HepG2 (cell line): ENCODE data around the gene HID1. TPM values are rescaled to one million over a fixed set of nuclear protein-coding genes. Genes with fewer than 3 reads are reported as not detected.

Source experiments
- ATAC-seq: fragments of 200-7000 bp; cut with Tn5 transposase; 3 replicates; pipeline ENCODE4 v1.9.1; 2020; ENCODE audit warnings: mild to moderate bottlenecking, moderate library complexity
- BruUV-seq: library from RNA; stranded (reverse); fragments of 400-500 nt; replicated peaks from 2 replicates; lab custom pipeline; 2021; lab: Mats Ljungman, UMichigan
- CTCF ChIA-PET: fragments of 300-600 bp; formaldehyde crosslinking; extraction: SDS; loops from one replicate; lab custom pipeline; 2021; ENCODE audit warnings: low total read pairs, inconsistent platforms, low intra/inter-chr PET ratio; lab: Yijun Ruan, JAX
- POLR2A ChIA-PET: fragments of 350-600 bp; sonication (Branson Sonifier 250); formaldehyde crosslinking; loops from one replicate; lab custom pipeline; 2020; ENCODE audit warnings: antibody characterized with exemption, inconsistent platforms; lab: Yijun Ruan, JAX
- DNase-seq: peaks from one replicate; pipeline ENCODE4 v3.0.0-alpha.2; 2015; ENCODE audit warnings: low spot score
- FAIRE-seq: peaks from 3 replicates; lab custom pipeline; 2011; peaks lifted over from hg19 to GRCh38; lab: Jason Lieb, UNC
- H2AFZ ChIP-seq: one replicate; pipeline ENCODE4 v1.6.1; 2011; ENCODE audit warnings: low read length, inconsistent platforms
- H3K27ac ChIP-seq: fragments of 300-600 bp; 3 replicates; pipeline ENCODE4 v1.8.0; 2011; ENCODE audit warnings: mixed run types, mild to moderate bottlenecking, mixed read lengths, low read length, inconsistent platforms; ENCODE audit not compliant: insufficient read depth; ENCODE audit errors: extremely low read length
- H3K27me3 ChIP-seq, 2 experiments: fragments of 200-600 bp in 1 of 2; 2 replicates in 1 of 2; 3 replicates in 1 of 2; pipeline versions ENCODE4 v1.6.0 to v1.8.0; 2011; ENCODE audit warnings: low read length in 2 of 2, mild to moderate bottlenecking in 2 of 2, moderate library complexity in 2 of 2, inconsistent platforms in 1 of 2; ENCODE audit not compliant: insufficient read depth in 2 of 2, control insufficient read depth in 1 of 2
- H3K36me3 ChIP-seq, 2 experiments: fragments of 200-600 bp in 1 of 2; replicated peaks in 1 of 2; 2 replicates in 1 of 2; 3 replicates in 1 of 2; pipeline versions ENCODE4 v1.5.1 to v1.8.0; 2011; ENCODE audit warnings: low read length in 2 of 2, inconsistent platforms in 1 of 2; ENCODE audit not compliant: insufficient read depth in 2 of 2, control insufficient read depth in 1 of 2
- H3K4me1 ChIP-seq: 2 replicates; pipeline ENCODE4 v1.5.1; 2012; ENCODE audit warnings: low read length, inconsistent platforms; ENCODE audit not compliant: insufficient read depth
- H3K4me2 ChIP-seq: 2 replicates; pipeline ENCODE4 v1.6.0; 2011; ENCODE audit warnings: low read depth, low read length, inconsistent platforms
- H3K4me3 ChIP-seq, 3 experiments: fragments of 200-600 bp in 1 of 3; sonication (generic), shearing (Covaris generic) in 1 of 3; replicated peaks in 1 of 3; 2 replicates each; pipeline ENCODE4 v1.5.1; 2011 to 2016; ENCODE audit warnings: low read length in 3 of 3, inconsistent platforms in 2 of 3, low read depth in 2 of 3, mild to moderate bottlenecking in 2 of 3, control low read depth in 1 of 3, mixed read lengths in 1 of 3; ENCODE audit not compliant: insufficient read depth in 1 of 3
- H3K79me2 ChIP-seq: one replicate; pipeline ENCODE4 v1.6.1; 2011; ENCODE audit warnings: low read length, inconsistent platforms; ENCODE audit not compliant: insufficient read depth
- H3K9ac ChIP-seq: 2 replicates; pipeline ENCODE4 v1.6.0; 2011; ENCODE audit warnings: mild to moderate bottlenecking, low read depth, low read length, inconsistent platforms; ENCODE audit not compliant: insufficient read depth
- H3K9me3 ChIP-seq: 2 replicates; pipeline ENCODE4 v1.5.1; 2012; ENCODE audit warnings: mild to moderate bottlenecking, low read length
- H4K20me1 ChIP-seq: 2 replicates; pipeline ENCODE4 v1.6.0; 2011; ENCODE audit warnings: inconsistent platforms, mild to moderate bottlenecking, low read length, moderate library complexity; ENCODE audit not compliant: insufficient read depth
- ARID2 ChIP-seq: sonication (generic); formaldehyde crosslinking; IDR thresholded peaks from 2 replicates; pipeline ENCODE4 v1.8.1; 2022; ENCODE audit warnings: mild to moderate bottlenecking, missing genetic modification reagents, borderline replicate concordance
- ELF3 ChIP-seq: IDR thresholded peaks from 2 replicates; pipeline ENCODE4 v1.6.1; 2016; ENCODE audit warnings: missing genetic modification reagents, missing compliant biosample characterization
- LCORL ChIP-seq, 2 experiments: fragments of 450-650 bp in 1 of 2; sonication (generic) in 1 of 2; formaldehyde crosslinking in 1 of 2; IDR thresholded peaks; 2 replicates each; pipeline versions ENCODE4 v1.5.0 to v1.6.1; 2017 to 2020; ENCODE audit warnings: antibody characterized with exemption in 1 of 2, missing genetic modification reagents in 1 of 2
- RXRB ChIP-seq: IDR thresholded peaks from 2 replicates; pipeline ENCODE4 v1.6.1; 2016; ENCODE audit warnings: borderline replicate concordance, missing genetic modification reagents, missing compliant biosample characterization
- ZFP37 ChIP-seq: sonication (generic); formaldehyde crosslinking; IDR thresholded peaks from 2 replicates; pipeline ENCODE4 v1.4.0; 2020; ENCODE audit warnings: missing genetic modification reagents, borderline replicate concordance
- ZSCAN29 ChIP-seq: sonication (generic); formaldehyde crosslinking; conservative IDR thresholded peaks from 2 replicates; pipeline ENCODE4 v1.4.0; 2020; ENCODE audit warnings: mild to moderate bottlenecking, missing genetic modification reagents
- whole genome bisulfite sequencing: methylation state at CpG from one replicate; pipeline ENCODE4 v1.1.6; 2017; ENCODE audit warnings: low lambda C conversion rate; 5-methylcytosine and 5-hydroxymethylcytosine counted together
- in situ Hi-C: cut with HindIII; loops from 2 replicates; pipeline ENCODE4 v1.10.0; 2017; ENCODE audit warnings: low pct_unique_long_range_greater_than_20kb; ENCODE audit not compliant: extremely low pct_ligation_motif_present
- intact Hi-C: fragments of 100-400 bp; cut with micrococcal nuclease; formaldehyde crosslinking; loops from one replicate; pipeline ENCODE4 v1.10.0; 2022; ENCODE audit not compliant: unreplicated experiment
- polyA plus RNA-seq, 8 experiments: library from polyadenylated mRNA; depleted of rRNA in 3 of 8; stranded (reverse) in 7 of 8; unstranded in 1 of 8; fragments of >200 nt; fragmentation: Illumina TruSeq in 4 of 8; extraction: Trizol in 4 of 8; gene quantifications; 2 replicates each; pipeline versions ENCODE4 v1.2.1 to v1.2.3, GENCODE V29; 2011 to 2016; ENCODE audit warnings: low read depth in 4 of 8, missing spikeins in 1 of 8, mixed read lengths in 1 of 8; ENCODE audit not compliant: insufficient read depth in 1 of 8
- total RNA-seq, 5 experiments: library from RNA; depleted of rRNA; stranded (reverse); fragments of >200 nt; fragmentation: Illumina TruSeq; extraction: Trizol; gene quantifications; 2 replicates each; pipeline ENCODE4 v1.2.3, GENCODE V29; 2016; ENCODE audit warnings: low read depth in 1 of 5
- TF ChIP-seq, protein P1 (sequence below): sonication (generic); formaldehyde crosslinking; IDR thresholded peaks from 2 replicates; pipeline ENCODE4 v1.8.1; 2023; ENCODE audit warnings: missing genetic modification reagents, inconsistent platforms, borderline replicate concordance
- TF ChIP-seq, protein P2 (sequence below), 2 experiments: fragments of 450-650 bp in 1 of 2; sonication (generic) in 1 of 2; formaldehyde crosslinking; IDR thresholded peaks; 2 replicates each; pipeline versions ENCODE4 v1.5.0 to v1.8.0; 2020 to 2022; ENCODE audit warnings: mild to moderate bottlenecking in 1 of 2, missing genetic modification reagents in 1 of 2
- TF ChIP-seq, protein P3 (sequence below): sonication (generic); formaldehyde crosslinking; IDR thresholded peaks from one replicate; pipeline ENCODE4 v1.5.1; 2020; ENCODE audit warnings: mild to moderate bottlenecking, missing genetic modification reagents; ENCODE audit errors: not compliant biosample characterization
- TF ChIP-seq, protein P4 (sequence below): sonication (generic); formaldehyde crosslinking; IDR thresholded peaks from 2 replicates; pipeline ENCODE4 v1.4.0; 2020; ENCODE audit warnings: missing genetic modification reagents, mild to moderate bottlenecking, borderline replicate concordance

HID1 gene
- total and polyA plus RNA-seq, 2 of the 13 experiments (the other 11 are each of a cell fraction or from before 2014, with no cell fraction given), result 2.1 to 10.6 TPM

DNA sequence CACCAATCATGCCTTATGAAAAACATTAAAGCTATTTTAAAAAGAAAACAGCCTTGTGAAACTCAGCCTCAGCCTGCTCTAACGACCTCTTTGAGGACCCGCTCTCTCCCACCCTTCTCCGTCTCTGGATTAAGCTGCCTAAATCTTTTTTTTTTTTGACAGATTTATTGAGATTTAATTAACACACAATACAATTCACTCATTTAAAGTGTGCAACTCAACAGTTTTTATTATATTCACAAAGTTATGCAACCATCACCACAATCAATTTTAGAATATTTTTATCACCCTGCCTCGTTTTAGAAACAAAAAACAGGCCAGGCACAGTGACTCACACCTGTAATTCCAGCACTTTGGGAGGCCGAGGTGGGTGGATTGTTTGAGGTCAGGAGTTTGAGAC is 23.3 kb upstream of the HID1 start:
- no peak overlapping the region for H3K4me2 ChIP-seq
- POLR2A ChIA-PET, result interaction anchor here (2.2 kb wide), 1 partner anchor 16 kb away, joined by 8 read pairs; the partner anchor contains the start of gene MRPL58
- intact Hi-C loops, result no loop called here
- TF ChIP-seq ARID2 (CRISPR knock-in tag) (no peak), RXRB (CRISPR knock-in tag) (no peak), ELF3 (CRISPR knock-in tag) (no peak), ZSCAN29 (CRISPR knock-in tag) (no peak), ZFP37 (CRISPR knock-in tag) (no peak), LCORL (IDR thresholded peaks at IDR 0.05) (no peak), LCORL (CRISPR knock-in tag; IDR thresholded peaks at IDR 0.05) (no peak)
- TF ChIP-seq, protein P1, sequence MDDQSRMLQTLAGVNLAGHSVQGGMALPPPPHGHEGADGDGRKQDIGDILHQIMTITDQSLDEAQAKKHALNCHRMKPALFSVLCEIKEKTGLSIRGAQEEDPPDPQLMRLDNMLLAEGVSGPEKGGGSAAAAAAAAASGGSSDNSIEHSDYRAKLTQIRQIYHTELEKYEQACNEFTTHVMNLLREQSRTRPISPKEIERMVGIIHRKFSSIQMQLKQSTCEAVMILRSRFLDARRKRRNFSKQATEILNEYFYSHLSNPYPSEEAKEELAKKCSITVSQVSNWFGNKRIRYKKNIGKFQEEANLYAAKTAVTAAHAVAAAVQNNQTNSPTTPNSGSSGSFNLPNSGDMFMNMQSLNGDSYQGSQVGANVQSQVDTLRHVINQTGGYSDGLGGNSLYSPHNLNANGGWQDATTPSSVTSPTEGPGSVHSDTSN (CRISPR knock-in tag), result no peak
- TF ChIP-seq, protein P2, sequence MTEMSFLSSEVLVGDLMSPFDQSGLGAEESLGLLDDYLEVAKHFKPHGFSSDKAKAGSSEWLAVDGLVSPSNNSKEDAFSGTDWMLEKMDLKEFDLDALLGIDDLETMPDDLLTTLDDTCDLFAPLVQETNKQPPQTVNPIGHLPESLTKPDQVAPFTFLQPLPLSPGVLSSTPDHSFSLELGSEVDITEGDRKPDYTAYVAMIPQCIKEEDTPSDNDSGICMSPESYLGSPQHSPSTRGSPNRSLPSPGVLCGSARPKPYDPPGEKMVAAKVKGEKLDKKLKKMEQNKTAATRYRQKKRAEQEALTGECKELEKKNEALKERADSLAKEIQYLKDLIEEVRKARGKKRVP (CRISPR knock-in tag; IDR thresholded peaks at IDR 0.05), result no peak
- TF ChIP-seq, protein P3, sequence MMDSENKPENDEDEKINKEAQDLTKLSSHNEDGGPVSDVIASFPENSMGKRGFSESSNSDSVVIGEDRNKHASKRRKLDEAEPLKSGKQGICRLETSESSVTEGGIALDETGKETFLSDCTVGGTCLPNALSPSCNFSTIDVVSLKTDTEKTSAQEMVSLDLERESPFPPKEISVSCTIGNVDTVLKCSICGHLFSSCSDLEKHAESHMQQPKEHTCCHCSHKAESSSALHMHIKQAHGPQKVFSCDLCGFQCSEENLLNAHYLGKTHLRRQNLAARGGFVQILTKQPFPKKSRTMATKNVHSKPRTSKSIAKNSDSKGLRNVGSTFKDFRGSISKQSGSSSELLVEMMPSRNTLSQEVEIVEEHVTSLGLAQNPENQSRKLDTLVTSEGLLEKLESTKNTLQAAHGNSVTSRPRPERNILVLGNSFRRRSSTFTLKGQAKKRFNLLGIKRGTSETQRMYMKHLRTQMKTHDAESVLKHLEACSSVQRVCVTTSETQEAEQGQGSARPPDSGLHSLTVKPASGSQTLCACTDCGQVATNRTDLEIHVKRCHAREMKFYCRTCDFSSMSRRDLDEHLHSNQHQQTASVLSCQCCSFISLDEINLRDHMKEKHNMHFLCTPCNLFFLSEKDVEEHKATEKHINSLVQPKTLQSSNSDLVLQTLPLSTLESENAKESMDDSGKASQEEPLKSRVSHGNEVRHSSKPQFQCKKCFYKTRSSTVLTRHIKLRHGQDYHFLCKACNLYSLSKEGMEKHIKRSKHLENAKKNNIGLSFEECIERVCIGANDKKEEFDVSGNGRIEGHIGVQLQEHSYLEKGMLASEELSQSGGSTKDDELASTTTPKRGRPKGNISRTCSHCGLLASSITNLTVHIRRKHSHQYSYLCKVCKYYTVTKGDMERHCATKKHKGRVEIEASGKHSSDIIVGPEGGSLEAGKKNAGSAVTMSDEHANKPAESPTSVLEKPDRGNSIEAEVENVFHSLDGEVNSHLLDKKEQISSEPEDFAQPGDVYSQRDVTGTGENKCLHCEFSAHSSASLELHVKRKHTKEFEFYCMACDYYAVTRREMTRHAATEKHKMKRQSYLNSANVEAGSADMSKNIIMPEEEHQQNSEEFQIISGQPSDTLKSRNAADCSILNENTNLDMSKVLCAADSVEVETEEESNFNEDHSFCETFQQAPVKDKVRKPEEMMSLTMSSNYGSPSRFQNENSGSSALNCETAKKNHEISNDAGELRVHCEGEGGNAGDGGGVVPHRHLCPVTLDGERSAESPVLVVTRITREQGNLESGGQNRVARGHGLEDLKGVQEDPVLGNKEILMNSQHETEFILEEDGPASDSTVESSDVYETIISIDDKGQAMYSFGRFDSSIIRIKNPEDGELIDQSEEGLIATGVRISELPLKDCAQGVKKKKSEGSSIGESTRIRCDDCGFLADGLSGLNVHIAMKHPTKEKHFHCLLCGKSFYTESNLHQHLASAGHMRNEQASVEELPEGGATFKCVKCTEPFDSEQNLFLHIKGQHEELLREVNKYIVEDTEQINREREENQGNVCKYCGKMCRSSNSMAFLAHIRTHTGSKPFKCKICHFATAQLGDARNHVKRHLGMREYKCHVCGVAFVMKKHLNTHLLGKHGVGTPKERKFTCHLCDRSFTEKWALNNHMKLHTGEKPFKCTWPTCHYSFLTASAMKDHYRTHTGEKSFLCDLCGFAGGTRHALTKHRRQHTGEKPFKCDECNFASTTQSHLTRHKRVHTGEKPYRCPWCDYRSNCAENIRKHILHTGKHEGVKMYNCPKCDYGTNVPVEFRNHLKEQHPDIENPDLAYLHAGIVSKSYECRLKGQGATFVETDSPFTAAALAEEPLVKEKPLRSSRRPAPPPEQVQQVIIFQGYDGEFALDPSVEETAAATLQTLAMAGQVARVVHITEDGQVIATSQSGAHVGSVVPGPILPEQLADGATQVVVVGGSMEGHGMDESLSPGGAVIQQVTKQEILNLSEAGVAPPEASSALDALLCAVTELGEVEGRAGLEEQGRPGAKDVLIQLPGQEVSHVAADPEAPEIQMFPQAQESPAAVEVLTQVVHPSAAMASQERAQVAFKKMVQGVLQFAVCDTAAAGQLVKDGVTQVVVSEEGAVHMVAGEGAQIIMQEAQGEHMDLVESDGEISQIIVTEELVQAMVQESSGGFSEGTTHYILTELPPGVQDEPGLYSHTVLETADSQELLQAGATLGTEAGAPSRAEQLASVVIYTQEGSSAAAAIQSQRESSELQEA, result no peak
- TF ChIP-seq, protein P4, sequence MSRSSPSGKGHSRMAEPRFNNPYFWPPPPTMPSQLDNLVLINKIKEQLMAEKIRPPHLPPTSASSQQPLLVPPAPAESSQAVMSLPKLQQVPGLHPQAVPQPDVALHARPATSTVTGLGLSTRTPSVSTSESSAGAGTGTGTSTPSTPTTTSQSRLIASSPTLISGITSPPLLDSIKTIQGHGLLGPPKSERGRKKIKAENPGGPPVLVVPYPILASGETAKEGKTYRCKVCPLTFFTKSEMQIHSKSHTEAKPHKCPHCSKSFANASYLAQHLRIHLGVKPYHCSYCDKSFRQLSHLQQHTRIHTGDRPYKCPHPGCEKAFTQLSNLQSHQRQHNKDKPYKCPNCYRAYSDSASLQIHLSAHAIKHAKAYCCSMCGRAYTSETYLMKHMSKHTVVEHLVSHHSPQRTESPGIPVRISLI, result no peak

More for the DNA sequence above, 23.3 kb upstream of the HID1 start:
- no peaks in the 10 kb centered on the region for H4K20me1 ChIP-seq
- in situ Hi-C loops, result no loop called here
- H3K9me3 ChIP-seq, result no peaks in the 10 kb centered on the region
- no peaks in the 10 kb centered on the region for H3K36me3 ChIP-seq
- 72% methylated on average over 5 of the region's 5 CpGs for WGBS
- H3K4me1 ChIP-seq, result peaks cover 34% of the 10 kb centered on the region
- H3K27ac ChIP-seq, result no peak overlapping the region
- no peak overlapping the region for H3K9ac ChIP-seq
- H3K79me2 ChIP-seq, result no peaks in the 10 kb centered on the region
- CTCF ChIA-PET, result no interaction called here
- no peaks in the 10 kb centered on the region for H3K27me3 ChIP-seq
- H3K4me3 ChIP-seq, result no peak overlapping the region
- DNase-seq (no peak), ATAC-seq (no peak), FAIRE-seq (no peak)
- no peak overlapping the region for H2AFZ ChIP-seq
- no TSS peak for BruUV-seq
